ENCODE data around the gene CORO2A.

The CORO2A gene

GRCh38 chr9:98206754-98207153 is 14.3 kb upstream of the CORO2A start:
- DNase-seq (ENCODE audit: low read depth) = no peak
- TF ChIP-seq CTCF (IDR thresholded peaks at IDR 0.05; ENCODE audit: low read depth, low read length, missing control alignments) = no peak
- H3K4me3 ChIP-seq (ENCODE audit: low read depth, low read length) = no peak overlapping the region

GRCh38 chr9:98204692-98205091 is 12.3 kb upstream of the CORO2A start:
- TF ChIP-seq CTCF (IDR thresholded peaks at IDR 0.05; ENCODE audit: low read depth, low read length, missing control alignments) = no peak
- no peak for DNase-seq (ENCODE audit: low read depth)
- no peak overlapping the region for H3K4me3 ChIP-seq (ENCODE audit: low read depth, low read length)

GRCh38 chr9:98203153-98203552 is 10.7 kb upstream of the CORO2A start:
- DNase-seq (ENCODE audit: low read depth) = no peak
- TF ChIP-seq CTCF (IDR thresholded peaks at IDR 0.05; ENCODE audit: low read depth, low read length, missing control alignments) = no peak
- H3K4me3 ChIP-seq (ENCODE audit: low read depth, low read length) = no peak overlapping the region

GRCh38 chr9:98202252-98202651 is 9.8 kb upstream of the CORO2A start:
- no peak for TF ChIP-seq CTCF (IDR thresholded peaks at IDR 0.05; ENCODE audit: low read depth, low read length, missing control alignments)
- no peak overlapping the region for H3K4me3 ChIP-seq (ENCODE audit: low read depth, low read length)
- DNase-seq (ENCODE audit: low read depth) = no peak

GRCh38 chr9:98201749-98202148 is 9.3 kb upstream of the CORO2A start:
- DNase-seq (ENCODE audit: low read depth) = no peak
- TF ChIP-seq CTCF (IDR thresholded peaks at IDR 0.05; ENCODE audit: low read depth, low read length, missing control alignments) = no peak
- no peak overlapping the region for H3K4me3 ChIP-seq (ENCODE audit: low read depth, low read length)

GRCh38 chr9:98201102-98201501 is 8.7 kb upstream of the CORO2A start:
- DNase-seq (ENCODE audit: low read depth) = no peak
- H3K4me3 ChIP-seq (ENCODE audit: low read depth, low read length) = no peak overlapping the region
- no peak for TF ChIP-seq CTCF (IDR thresholded peaks at IDR 0.05; ENCODE audit: low read depth, low read length, missing control alignments)

- DNase-seq (ENCODE audit: low read depth) = no peak
- TF ChIP-seq CTCF (IDR thresholded peaks at IDR 0.05; ENCODE audit: low read depth, low read length, missing control alignments) = no peak
- H3K4me3 ChIP-seq (ENCODE audit: low read depth, low read length) = no peak overlapping the region
Observed at GRCh38 chr9:98199388-98200033, 7.1 kb upstream of the CORO2A start.

Measured in GM12864 (cell line).